ENCODE results near the gene TLR2.
"Not testable (repeated sequence)": the region's sequence is repeated elsewhere in the genome, so short reads cannot be mapped to it uniquely, and the experiment has no call there.

The TLR2 gene

GRCh38 chr4:153661215-153661822 lies 22.8 kb upstream of the TLR2 start:
- DNase-seq = no peak

GRCh38 chr4:153661908-153662307 lies 22.2 kb upstream of the TLR2 start:
- DNase-seq = no peak

GRCh38 chr4:153663667-153664066 lies 20.4 kb upstream of the TLR2 start:
- no peak for DNase-seq

- not testable (repeated sequence) for DNase-seq
These were observed 17.6 kb upstream of the TLR2 start for GRCh38 chr4:153666505-153666904.

- DNase-seq = no peak
These were observed 15.4 kb upstream of the TLR2 start for GRCh38 chr4:153668647-153669046.

GRCh38 chr4:153669838-153670237 lies 14.2 kb upstream of the TLR2 start:
- DNase-seq = no peak

- no peak for DNase-seq
These were observed 7.6 kb upstream of the TLR2 start for GRCh38 chr4:153676486-153676885.

- DNase-seq = no peak
These were observed 7.1 kb upstream of the TLR2 start for GRCh38 chr4:153676984-153677383.

GRCh38 chr4:153679486-153679885 lies 4.6 kb upstream of the TLR2 start:
- no peak for DNase-seq

GRCh38 chr4:153683763-153684181 lies 308 bp upstream of the TLR2 start:
- no peak for DNase-seq

GRCh38 chr4:153684971-153685371 lies 891 bp downstream of the TLR2 start:
- no peak for DNase-seq

GRCh38 chr4:153704522-153704921 lies 20.4 kb downstream of the TLR2 start:
- no peak for DNase-seq

- no peak for DNase-seq
These were observed 21.8 kb downstream of the TLR2 start for GRCh38 chr4:153705743-153706468.

GRCh38 chr4:153706519-153706918 lies 22.4 kb downstream of the TLR2 start:
- DNase-seq = no peak

- DNase-seq = no peak
These were observed 26.6 kb downstream of the TLR2 start for GRCh38 chr4:153710681-153711080.

GRCh38 chr4:153713866-153714646 lies 30.0 kb downstream of the TLR2 start:
- no peak for DNase-seq

GRCh38 chr4:153722036-153722435 lies 38.0 kb downstream of the TLR2 start:
- no peak for DNase-seq

- no peak for DNase-seq
These were observed 40.5 kb downstream of the TLR2 start for GRCh38 chr4:153724606-153725005.

- no peak for DNase-seq
These were observed 41.2 kb downstream of the TLR2 start for GRCh38 chr4:153725136-153725830.

- no peak for DNase-seq
These were observed 41.7 kb downstream of the TLR2 start for GRCh38 chr4:153725831-153726154.

- no peak for DNase-seq
These were observed 44.1 kb downstream of the TLR2 start for GRCh38 chr4:153728151-153728550.

- DNase-seq = no peak
These were observed 44.6 kb downstream of the TLR2 start for GRCh38 chr4:153728660-153729059.

GRCh38 chr4:153729895-153730294 lies 45.8 kb downstream of the TLR2 start:
- DNase-seq = no peak

GRCh38 chr4:153731239-153731638 lies 47.2 kb downstream of the TLR2 start:
- DNase-seq = no peak
